Measurements from ENCODE around the gene MEAF6.
"Not testable (repeated sequence)": the region's sequence is repeated elsewhere in the genome, so short reads cannot be mapped to it uniquely, and the experiment has no call there.

MEAF6 gene

GRCh38 chr1:37533317-37534093 is 18.9 kb upstream of the MEAF6 start:
- no peak for DNase-seq (ENCODE audit: extremely low spot score)
- ChIA-PET POLR2A (no interaction called here), CTCF (no interaction called here)
- TF ChIP-seq CTBP1 (IDR thresholded peaks at IDR 0.05; ENCODE audit: borderline replicate concordance) (no peak), FOXM1 (IDR thresholded peaks at IDR 0.05; ENCODE audit: borderline replicate concordance) (no peak), TARDBP (IDR thresholded peaks at IDR 0.05) (no peak), SP1 (IDR thresholded peaks at IDR 0.05) (no peak), NFRKB (IDR thresholded peaks at IDR 0.05) (no peak), ELF4 (IDR thresholded peaks at IDR 0.05) (no peak), SUZ12 (IDR thresholded peaks at IDR 0.05) (no peak), ARNT (IDR thresholded peaks at IDR 0.05) (no peak), L3MBTL2 (conservative IDR thresholded peaks at IDR 0.05) (no peak), ZNF384 (IDR thresholded peaks at IDR 0.05) (no peak), FOXK2 (IDR thresholded peaks at IDR 0.05) (no peak), HDGF (IDR thresholded peaks at IDR 0.05; ENCODE audit: borderline replicate concordance) (no peak)

- DNase-seq (ENCODE audit: extremely low spot score); CTCF ChIA-PET: not testable (repeated sequence)
- POLR2A ChIA-PET: interaction anchor here (0.8 kb wide), 1 partner anchor 18 kb away, joined by 5 read pairs; the partner anchor contains the start of gene MEAF6
Measured at GRCh38 chr1:37532418-37533156, 18.0 kb upstream of the MEAF6 start.

- DNase-seq (ENCODE audit: extremely low spot score); POLR2A ChIA-PET; CTCF ChIA-PET: not testable (repeated sequence)
Measured at GRCh38 chr1:37529888-37530287, 15.3 kb upstream of the MEAF6 start.

GRCh38 chr1:37519613-37520012 is 5.0 kb upstream of the MEAF6 start:
- DNase-seq (ENCODE audit: extremely low spot score): no peak
- POLR2A ChIA-PET: no interaction called here
- CTCF ChIA-PET: no interaction called here
- TF ChIP-seq L3MBTL2 (conservative IDR thresholded peaks at IDR 0.05): no peak
- no peak for TF ChIP-seq CTBP1 (IDR thresholded peaks at IDR 0.05; ENCODE audit: borderline replicate concordance)
- no peak for TF ChIP-seq PKNOX1 (IDR thresholded peaks at IDR 0.05)
- no peak for TF ChIP-seq FOXA1 (IDR thresholded peaks at IDR 0.05)
- no peak for TF ChIP-seq SP1 (IDR thresholded peaks at IDR 0.05)
- TF ChIP-seq FOXK2 (IDR thresholded peaks at IDR 0.05): no peak
- TF ChIP-seq LEF1 (IDR thresholded peaks at IDR 0.05; ENCODE audit: borderline replicate concordance): no peak
- no peak for TF ChIP-seq ZNF384 (IDR thresholded peaks at IDR 0.05)
- TF ChIP-seq ARNT (IDR thresholded peaks at IDR 0.05): no peak

GRCh38 chr1:37518929-37519328 is 4.4 kb upstream of the MEAF6 start:
- POLR2A ChIA-PET; DNase-seq (ENCODE audit: extremely low spot score); CTCF ChIA-PET: not testable (repeated sequence)

GRCh38 chr1:37518241-37518640 is 3.7 kb upstream of the MEAF6 start:
- POLR2A ChIA-PET; CTCF ChIA-PET; DNase-seq (ENCODE audit: extremely low spot score): not testable (repeated sequence)

- DNase-seq (ENCODE audit: extremely low spot score): no peak
- POLR2A ChIA-PET: no interaction called here
- TF ChIP-seq FOXA1 (IDR thresholded peaks at IDR 0.05) (no peak), HDGF (IDR thresholded peaks at IDR 0.05; ENCODE audit: borderline replicate concordance) (no peak), ARNT (IDR thresholded peaks at IDR 0.05) (no peak), L3MBTL2 (conservative IDR thresholded peaks at IDR 0.05) (no peak), NFRKB (IDR thresholded peaks at IDR 0.05) (no peak), BHLHE40 (IDR thresholded peaks at IDR 0.05; ENCODE audit: borderline replicate concordance) (no peak), SP1 (IDR thresholded peaks at IDR 0.05) (no peak)
- CTCF ChIA-PET: no interaction called here
Measured at GRCh38 chr1:37517569-37517968, 3.0 kb upstream of the MEAF6 start.

DNA sequence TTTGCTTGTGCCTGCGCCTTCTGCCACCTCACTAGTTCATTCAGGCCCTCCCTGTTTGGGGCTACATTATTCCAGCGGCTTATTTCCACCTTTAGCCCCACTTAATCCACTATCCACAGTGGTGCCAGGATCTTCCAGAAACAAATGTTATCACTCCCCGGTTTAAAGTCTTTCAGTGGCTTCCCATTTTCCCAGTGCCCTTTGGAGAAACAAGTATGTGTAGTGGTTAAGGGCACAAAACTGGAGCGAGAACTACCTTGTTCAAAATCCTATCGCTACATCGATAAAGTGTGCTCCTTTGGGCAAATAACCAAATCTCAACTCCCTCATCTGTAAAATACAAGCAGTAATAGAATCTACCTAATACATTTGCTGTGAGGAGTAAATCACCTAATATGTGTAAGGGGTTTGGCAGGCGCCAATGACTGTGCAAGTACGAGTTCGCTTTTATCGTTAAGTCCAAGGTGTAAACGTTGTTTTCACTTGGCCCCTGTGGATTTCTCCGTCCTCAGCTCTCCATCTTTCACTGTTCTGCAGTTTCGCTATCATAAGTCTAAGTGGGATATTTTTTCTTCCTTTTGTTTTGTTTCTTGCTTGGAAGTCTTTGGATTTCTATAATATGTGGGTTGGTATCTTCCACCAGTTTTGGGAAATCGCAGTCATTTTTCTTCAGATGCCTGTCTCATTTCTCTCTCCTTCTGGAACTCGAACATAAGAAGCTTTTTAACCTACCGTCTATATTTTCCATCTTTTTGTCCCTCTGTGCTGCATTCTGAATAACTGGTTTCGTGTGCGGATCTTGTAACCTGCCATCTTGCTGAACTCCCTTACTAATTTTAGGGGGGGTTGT is 844 bp upstream of the MEAF6 start:
- DNase-seq (ENCODE audit: extremely low spot score): no peak
- TF ChIP-seq NFRKB (IDR thresholded peaks at IDR 0.05) (no peak), ARNT (IDR thresholded peaks at IDR 0.05) (no peak), SP1 (IDR thresholded peaks at IDR 0.05) (no peak), TARDBP (IDR thresholded peaks at IDR 0.05) (no peak)
- ChIA-PET POLR2A (interaction anchor here (1.0 to 1.9 kb wide), 17 partner anchors 8 to 175 kb away, joined by 3 to 8 read pairs (median 5); partner anchors contain the start of genes DNALI1, SNIP1 and ZC3H12A), CTCF (interaction anchor here (0.5 to 1.8 kb wide), 7 partner anchors 12 to 277 kb away, joined by 3 to 9 read pairs (median 3); no protein-coding TSS in a partner anchor)
